Measurements from ENCODE around the gene FAM180B. TPM values are rescaled to one million over a fixed set of nuclear protein-coding genes. Genes with fewer than 3 reads are reported as not detected.

FAM180B gene
- total RNA-seq, 4 donors from 2014 or later: 0.72 to 2.3 (median 1.7) TPM; not detected in 1

DNA sequence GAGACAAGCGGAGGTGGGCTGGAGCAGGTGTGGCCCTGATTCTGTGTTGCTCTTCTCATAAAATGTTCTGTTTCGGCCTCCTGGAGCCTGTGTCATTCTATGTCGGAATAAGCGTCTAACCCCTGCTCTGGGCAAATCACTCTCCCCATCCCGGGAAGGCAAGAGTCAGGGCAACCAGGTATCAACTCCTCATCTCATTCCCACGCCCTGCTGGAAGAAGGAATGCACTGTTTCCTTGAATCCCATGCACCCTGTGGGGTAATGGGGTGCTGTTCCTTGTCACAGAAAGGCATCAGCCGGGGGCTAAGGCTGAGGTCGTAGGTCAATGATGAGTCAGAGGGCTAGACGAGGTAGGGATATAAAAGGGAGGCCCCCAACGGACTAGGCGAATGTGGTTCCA is 2.6 kb downstream of the FAM180B start:
- H3K27me3 ChIP-seq: peaks cover 20% of the 10 kb centered on the region
- 81% methylated on average over 11 of the region's 11 CpGs for WGBS
- no peak for TF ChIP-seq EP300 (IDR thresholded peaks at IDR 0.05)
- no peak for TF ChIP-seq POLR2A (IDR thresholded peaks at IDR 0.05)
- no peak for TF ChIP-seq POLR2AphosphoS5 (IDR thresholded peaks at IDR 0.05)
- TF ChIP-seq, protein P1, sequence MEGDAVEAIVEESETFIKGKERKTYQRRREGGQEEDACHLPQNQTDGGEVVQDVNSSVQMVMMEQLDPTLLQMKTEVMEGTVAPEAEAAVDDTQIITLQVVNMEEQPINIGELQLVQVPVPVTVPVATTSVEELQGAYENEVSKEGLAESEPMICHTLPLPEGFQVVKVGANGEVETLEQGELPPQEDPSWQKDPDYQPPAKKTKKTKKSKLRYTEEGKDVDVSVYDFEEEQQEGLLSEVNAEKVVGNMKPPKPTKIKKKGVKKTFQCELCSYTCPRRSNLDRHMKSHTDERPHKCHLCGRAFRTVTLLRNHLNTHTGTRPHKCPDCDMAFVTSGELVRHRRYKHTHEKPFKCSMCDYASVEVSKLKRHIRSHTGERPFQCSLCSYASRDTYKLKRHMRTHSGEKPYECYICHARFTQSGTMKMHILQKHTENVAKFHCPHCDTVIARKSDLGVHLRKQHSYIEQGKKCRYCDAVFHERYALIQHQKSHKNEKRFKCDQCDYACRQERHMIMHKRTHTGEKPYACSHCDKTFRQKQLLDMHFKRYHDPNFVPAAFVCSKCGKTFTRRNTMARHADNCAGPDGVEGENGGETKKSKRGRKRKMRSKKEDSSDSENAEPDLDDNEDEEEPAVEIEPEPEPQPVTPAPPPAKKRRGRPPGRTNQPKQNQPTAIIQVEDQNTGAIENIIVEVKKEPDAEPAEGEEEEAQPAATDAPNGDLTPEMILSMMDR (IDR thresholded peaks at IDR 0.05): no peak

DNA sequence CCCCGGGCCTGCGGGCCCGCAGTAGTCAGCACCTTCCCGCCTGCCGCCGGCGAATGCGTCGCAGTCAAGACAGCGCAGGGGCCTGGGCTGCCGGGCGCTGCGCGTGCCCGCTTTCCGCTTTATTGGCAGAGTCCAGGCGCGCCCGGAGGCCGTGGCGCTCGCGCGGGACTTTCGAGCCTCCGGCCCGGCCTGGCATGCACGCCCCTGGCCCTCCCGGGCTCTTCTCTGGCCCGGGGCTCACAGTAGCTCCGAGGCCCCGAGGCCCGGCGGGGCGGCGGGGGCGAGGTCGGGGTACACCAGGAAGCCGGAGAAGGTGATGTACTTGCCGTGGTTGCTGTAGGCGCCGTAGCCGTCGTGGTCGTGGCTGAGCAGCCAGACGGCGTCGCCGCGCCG is 3.1 kb downstream of the FAM180B start:
- H3K9me3 ChIP-seq: no peaks in the 10 kb centered on the region
- peaks cover 24% of the 10 kb centered on the region for H3K27me3 ChIP-seq
- peak overlapping the region; percentile 31 for H3K4me3 ChIP-seq
- peaks cover 6% of the 10 kb centered on the region for H3K36me3 ChIP-seq
- no peak overlapping the region for H3K27ac ChIP-seq
- no peak for DNase-seq (ENCODE audit: low spot score in 2 of 2)
- 50% methylated on average over 23 of the region's 51 CpGs for WGBS
- no peak for TF ChIP-seq POLR2A (IDR thresholded peaks at IDR 0.05)
- TF ChIP-seq EP300 (IDR thresholded peaks at IDR 0.05): no peak
- TF ChIP-seq, protein P1 (IDR thresholded peaks at IDR 0.05): no peak
- TF ChIP-seq POLR2AphosphoS5 (IDR thresholded peaks at IDR 0.05): no peak
- peaks cover 39% of the 10 kb centered on the region for H3K4me1 ChIP-seq

More for the DNA sequence above, 2.6 kb downstream of the FAM180B start:
- Histone ChIP-seq H3K9me3 (no peaks in the 10 kb centered on the region), H3K27ac (no peak overlapping the region), H3K36me3 (peaks cover 11% of the 10 kb centered on the region), H3K4me3 (peak overlapping the region; percentile 31), H3K4me1 (peaks cover 36% of the 10 kb centered on the region)
- DNase-seq (ENCODE audit: low spot score in 2 of 2): no peak

DNA sequence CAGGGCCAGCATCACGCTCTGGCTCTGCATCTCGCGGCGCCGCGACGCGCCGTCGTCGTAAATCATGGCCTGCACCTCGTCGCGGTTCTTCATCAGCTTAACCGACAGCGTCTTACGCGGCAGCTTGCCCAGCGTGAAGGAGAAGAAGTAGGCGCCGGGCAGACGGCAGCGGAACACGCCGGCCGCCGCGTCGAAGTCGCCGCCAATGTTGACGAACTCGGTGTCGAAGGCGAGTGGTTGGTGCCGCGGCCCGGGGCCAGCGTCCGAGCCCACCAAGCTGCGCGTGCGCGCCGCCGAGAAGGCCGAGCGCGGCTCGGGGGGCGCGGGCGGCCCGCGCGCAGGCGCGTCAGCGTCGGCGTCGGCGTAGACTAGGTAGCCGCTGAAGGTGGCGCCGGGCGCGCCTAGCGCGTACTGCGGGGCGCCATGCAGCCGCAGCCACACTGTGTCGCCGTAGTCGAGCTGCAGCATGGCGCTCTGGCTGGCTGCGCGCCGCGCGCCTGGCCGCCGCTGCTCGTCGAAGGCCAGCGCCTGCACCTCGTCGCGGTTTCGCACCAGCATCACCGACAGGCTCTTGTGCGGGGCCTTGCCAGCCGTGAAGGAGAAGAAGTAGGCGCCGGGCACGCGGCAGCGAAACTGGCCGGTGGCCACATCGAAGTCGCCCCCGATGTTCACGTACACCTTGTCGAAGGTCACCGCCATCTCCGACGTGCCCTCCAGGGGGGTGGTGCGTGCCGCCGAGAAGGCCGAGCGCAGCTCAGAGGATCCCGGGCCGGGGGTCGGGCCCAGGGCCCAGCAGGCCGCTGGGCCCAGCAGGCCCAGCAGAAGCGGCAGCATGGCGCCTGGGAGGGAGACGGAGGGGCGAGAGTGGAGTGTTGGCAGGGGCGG is 3.7 kb downstream of the FAM180B start:
- DNase-seq (ENCODE audit: low spot score in 2 of 2): no peak
- Histone ChIP-seq H3K27me3 (peaks cover 31% of the 10 kb centered on the region), H3K4me3 (peak overlapping the region; percentile 31), H3K4me1 (peaks cover 39% of the 10 kb centered on the region), H3K27ac (no peak overlapping the region), H3K36me3 (no peaks in the 10 kb centered on the region), H3K9me3 (no peaks in the 10 kb centered on the region)
- WGBS: 49% methylated on average over 64 of the region's 122 CpGs
- TF ChIP-seq, protein P1 (IDR thresholded peaks at IDR 0.05): no peak
- TF ChIP-seq POLR2AphosphoS5 (IDR thresholded peaks at IDR 0.05) (no peak), EP300 (IDR thresholded peaks at IDR 0.05) (no peak), POLR2A (IDR thresholded peaks at IDR 0.05) (no peak)

DNA sequence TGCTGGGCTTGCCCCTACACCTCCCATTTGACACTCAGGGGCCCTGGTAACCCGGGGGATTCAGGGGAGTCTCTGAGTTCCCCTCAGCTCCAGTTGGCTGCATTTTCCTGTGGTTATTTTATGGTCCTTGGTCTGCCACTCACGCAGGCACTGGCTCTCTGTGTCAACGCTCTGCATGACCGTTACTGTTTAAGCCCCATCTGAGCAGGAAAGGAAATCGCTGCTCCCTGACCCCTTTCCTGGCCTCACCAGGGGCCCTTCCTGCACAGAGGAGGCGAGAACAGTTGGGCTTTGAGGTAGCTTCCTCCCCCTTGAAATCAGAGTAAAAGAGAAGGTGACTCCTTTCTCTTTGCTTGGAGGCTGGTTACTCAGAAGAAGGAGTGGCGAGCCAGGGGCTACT is 5.3 kb downstream of the FAM180B start:
- no peaks in the 10 kb centered on the region for H3K36me3 ChIP-seq
- TF ChIP-seq, protein P1 (IDR thresholded peaks at IDR 0.05): no peak
- TF ChIP-seq POLR2A (IDR thresholded peaks at IDR 0.05): no peak
- TF ChIP-seq POLR2AphosphoS5 (IDR thresholded peaks at IDR 0.05): no peak
- no peak for TF ChIP-seq EP300 (IDR thresholded peaks at IDR 0.05)
- peaks cover 31% of the 10 kb centered on the region for H3K27me3 ChIP-seq
- H3K27ac ChIP-seq: no peak overlapping the region
- H3K4me1 ChIP-seq: peaks cover 30% of the 10 kb centered on the region
- WGBS: 77% methylated on average over 7 of the region's 7 CpGs
- no peak overlapping the region for H3K4me3 ChIP-seq
- no peak for DNase-seq (ENCODE audit: low spot score in 2 of 2)
- no peaks in the 10 kb centered on the region for H3K9me3 ChIP-seq

DNA sequence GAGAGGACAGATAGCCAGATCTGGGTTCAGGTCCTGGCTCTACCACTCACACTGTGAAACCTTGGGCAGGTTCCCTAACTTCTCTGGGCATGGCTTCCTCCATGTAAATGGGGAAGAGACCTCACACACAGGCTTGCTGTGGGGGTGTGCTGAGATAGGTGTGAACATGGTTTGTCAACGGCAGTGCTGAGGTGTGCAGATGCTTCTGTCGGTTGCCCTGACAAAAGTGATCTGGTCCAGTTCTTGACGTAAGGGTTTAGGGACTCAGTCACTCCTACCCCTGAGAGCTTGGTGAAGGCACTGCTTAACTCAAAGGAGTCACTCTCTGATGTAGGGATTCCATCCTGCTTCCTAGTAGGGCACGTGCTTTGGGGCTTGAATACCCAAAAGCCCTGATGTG is 5.8 kb downstream of the FAM180B start:
- peaks cover 31% of the 10 kb centered on the region for H3K27me3 ChIP-seq

More for the DNA sequence above, 5.8 kb downstream of the FAM180B start:
- no peak for DNase-seq (ENCODE audit: low spot score in 2 of 2)
- no peak overlapping the region for H3K4me3 ChIP-seq
- no peak for TF ChIP-seq EP300 (IDR thresholded peaks at IDR 0.05)
- 70% methylated on average over 3 of the region's 4 CpGs for WGBS
- no peaks in the 10 kb centered on the region for H3K9me3 ChIP-seq
- peaks cover 25% of the 10 kb centered on the region for H3K4me1 ChIP-seq
- no peak overlapping the region for H3K27ac ChIP-seq
- H3K36me3 ChIP-seq: no peaks in the 10 kb centered on the region
